HepG2 (cell line): Measurements from ENCODE around the gene EIF5B. TPM values are rescaled to one million over a fixed set of nuclear protein-coding genes. Genes with fewer than 3 reads are reported as not detected.

ENCODE experiments used
- BHLHE40 ChIP-seq: IDR thresholded peaks from 2 replicates; pipeline ENCODE4 v1.6.1; 2011; ENCODE audit warnings: low read length, improper control_type of control experiment
- DMAP1 ChIP-seq: IDR thresholded peaks from 2 replicates; pipeline ENCODE4 v1.6.1; 2016
- E2F5 ChIP-seq: sonication (generic); formaldehyde crosslinking; conservative IDR thresholded peaks from 2 replicates; pipeline ENCODE4 v1.4.0; 2020; ENCODE audit warnings: missing genetic modification reagents
- GPN1 ChIP-seq: sonication (generic); formaldehyde crosslinking; IDR thresholded peaks from 2 replicates; pipeline ENCODE4 v1.5.1; 2020; ENCODE audit warnings: missing genetic modification reagents, borderline replicate concordance
- HMG20A ChIP-seq: IDR thresholded peaks from 2 replicates; pipeline ENCODE4 v1.6.1; 2016; ENCODE audit warnings: borderline replicate concordance
- HNRNPUL1 ChIP-seq: fragments of 200-400 bp; formaldehyde crosslinking; IDR thresholded peaks from 2 replicates; pipeline ENCODE4 v1.6.1; 2017; ENCODE audit warnings: low read depth, mild to moderate bottlenecking, low read length, moderate library complexity
- HOXA9 ChIP-seq: sonication (generic); formaldehyde crosslinking; IDR thresholded peaks from 2 replicates; pipeline ENCODE4 v1.8.1; 2022; ENCODE audit warnings: missing genetic modification reagents, mild to moderate bottlenecking, moderate library complexity, borderline replicate concordance
- IRF1 ChIP-seq: sonication (generic); formaldehyde crosslinking; IDR thresholded peaks from 2 replicates; pipeline ENCODE4 v1.4.0; 2020; ENCODE audit warnings: low read depth, mild to moderate bottlenecking, missing genetic modification reagents
- MAF1 ChIP-seq: sonication (generic); formaldehyde crosslinking; IDR thresholded peaks from 2 replicates; pipeline ENCODE4 v1.5.0; 2020; ENCODE audit warnings: missing genetic modification reagents, borderline replicate concordance
- NFIC ChIP-seq: IDR thresholded peaks from 2 replicates; pipeline ENCODE4 v1.6.1; 2012; ENCODE audit warnings: mild to moderate bottlenecking, low read length, inconsistent platforms
- NFKB2 ChIP-seq: sonication (generic); formaldehyde crosslinking; IDR thresholded peaks from 2 replicates; pipeline ENCODE4 v1.4.0; 2020; ENCODE audit warnings: missing genetic modification reagents, borderline replicate concordance
- RNF219 ChIP-seq: sonication (generic); formaldehyde crosslinking; IDR thresholded peaks from 2 replicates; pipeline ENCODE4 v1.5.0; 2020; ENCODE audit warnings: mild to moderate bottlenecking, missing genetic modification reagents
- SAFB2 ChIP-seq: sonication (generic); formaldehyde crosslinking; IDR thresholded peaks from 2 replicates; pipeline ENCODE4 v1.5.1; 2020; ENCODE audit warnings: missing genetic modification reagents, low read depth, mild to moderate bottlenecking, borderline replicate concordance
- SMARCC2 ChIP-seq: fragments of 450-650 bp; IDR thresholded peaks from 2 replicates; pipeline ENCODE4 v1.6.1; 2017; ENCODE audit warnings: antibody characterized with exemption, mild to moderate bottlenecking
- SMYD3 ChIP-seq: sonication (generic); formaldehyde crosslinking; IDR thresholded peaks from 2 replicates; pipeline ENCODE4 v1.8.1; 2023; ENCODE audit warnings: mild to moderate bottlenecking, missing genetic modification reagents
- ZNF280D ChIP-seq: sonication (generic); formaldehyde crosslinking; IDR thresholded peaks from 2 replicates; pipeline ENCODE4 v1.5.1; 2020; ENCODE audit warnings: mild to moderate bottlenecking, missing genetic modification reagents
- ZNF33B ChIP-seq: sonication (generic); formaldehyde crosslinking; IDR thresholded peaks from 2 replicates; pipeline ENCODE4 v1.5.1; 2020; ENCODE audit warnings: mild to moderate bottlenecking, missing genetic modification reagents
- ZNF350 ChIP-seq: sonication (generic); formaldehyde crosslinking; IDR thresholded peaks from 2 replicates; pipeline ENCODE4 v1.4.0; 2020; ENCODE audit warnings: mild to moderate bottlenecking, low read depth, missing genetic modification reagents, borderline replicate concordance
- ZNF501 ChIP-seq: sonication (generic); formaldehyde crosslinking; IDR thresholded peaks from 2 replicates; pipeline ENCODE4 v1.5.1; 2020; ENCODE audit warnings: mild to moderate bottlenecking, moderate library complexity, missing genetic modification reagents
- ZNF713 ChIP-seq: sonication (generic); formaldehyde crosslinking; IDR thresholded peaks from 2 replicates; pipeline ENCODE4 v1.4.0; 2020; ENCODE audit warnings: mild to moderate bottlenecking, missing genetic modification reagents
- ZNF772 ChIP-seq: sonication (generic); formaldehyde crosslinking; IDR thresholded peaks from 2 replicates; pipeline ENCODE4 v1.5.0; 2020; ENCODE audit warnings: mild to moderate bottlenecking, missing genetic modification reagents
- ZSCAN29 ChIP-seq: sonication (generic); formaldehyde crosslinking; conservative IDR thresholded peaks from 2 replicates; pipeline ENCODE4 v1.4.0; 2020; ENCODE audit warnings: mild to moderate bottlenecking, missing genetic modification reagents
- polyA plus RNA-seq, 8 experiments: library from polyadenylated mRNA; depleted of rRNA in 3 of 8; stranded (reverse) in 7 of 8; unstranded in 1 of 8; fragments of >200 nt; fragmentation: Illumina TruSeq in 4 of 8; extraction: Trizol in 4 of 8; gene quantifications; 2 replicates each; pipeline versions ENCODE4 v1.2.1 to v1.2.3, GENCODE V29; 2011 to 2016; ENCODE audit warnings: low read depth in 4 of 8, missing spikeins in 1 of 8, mixed read lengths in 1 of 8; ENCODE audit not compliant: insufficient read depth in 1 of 8
- total RNA-seq, 5 experiments: library from RNA; depleted of rRNA; stranded (reverse); fragments of >200 nt; fragmentation: Illumina TruSeq; extraction: Trizol; gene quantifications; 2 replicates each; pipeline ENCODE4 v1.2.3, GENCODE V29; 2016; ENCODE audit warnings: low read depth in 1 of 5

Gene EIF5B
- total and polyA plus RNA-seq, 2 of the 13 experiments (the other 11 are each of a cell fraction or from before 2014, with no cell fraction given) = 8.8 to 32.1 TPM

- TF ChIP-seq HMG20A = 0 out of 2 replicates have a peak, but pooled peaks have one; percentile 34
- TF ChIP-seq RNF219 = peak; percentile 86; the same call in 1 of the 2 replicates
- TF ChIP-seq ZNF280D (CRISPR knock-in tag) = no peak
- TF ChIP-seq ZNF713 = peak; percentile 72; the same call in 1 of the 2 replicates
- peak; percentile 74; the same call in 1 of the 2 replicates for TF ChIP-seq E2F5
- peak; percentile 57; the same call in 1 of the 2 replicates for TF ChIP-seq ZNF350 (CRISPR knock-in tag)
- TF ChIP-seq IRF1 (CRISPR knock-in tag) = peak; percentile 81; the same call in 1 of the 2 replicates
- TF ChIP-seq HNRNPUL1 = no peak
- peak; percentile 88 for TF ChIP-seq DMAP1
- peak; percentile 82 for TF ChIP-seq SMYD3
- 0 out of 2 replicates have a peak, but pooled peaks have one; percentile 54 for TF ChIP-seq SAFB2 (CRISPR knock-in tag)
- TF ChIP-seq NFIC = 0 out of 2 replicates have a peak, but pooled peaks have one; percentile 10
- peak; percentile 96 for TF ChIP-seq NFKB2 (CRISPR knock-in tag)
- no peak for TF ChIP-seq GPN1
- TF ChIP-seq ZNF33B (CRISPR knock-in tag) = 0 out of 2 replicates have a peak, but pooled peaks have one; percentile 48
- peak; percentile 85; the same call in 1 of the 2 replicates for TF ChIP-seq ZSCAN29 (CRISPR knock-in tag)
- TF ChIP-seq BHLHE40 = no peak
- TF ChIP-seq ZNF501 (CRISPR knock-in tag) = peak; percentile 91; the same call in 1 of the 2 replicates
- TF ChIP-seq SMARCC2 = no peak
- TF ChIP-seq MAF1 (CRISPR knock-in tag) = 0 out of 2 replicates have a peak, but pooled peaks have one; percentile 34
- peak; percentile 91 for TF ChIP-seq ZNF772
- peak; percentile 80; the same call in 1 of the 2 replicates for TF ChIP-seq HOXA9 (CRISPR knock-in tag)
Measured at GRCh38 chr2:99337113-99338028, at the start of gene EIF5B (continued).
